Adrenal gland (tissue), 12 donors: ENCODE results near the gene COL21A1. TPM values are rescaled to one million over a fixed set of nuclear protein-coding genes. Genes with fewer than 3 reads are reported as not detected.

ENCODE experiments used
- DNase-seq, 7 donors: peaks; one replicate each; pipeline ENCODE4 v3.0.0-alpha.2; 2019 to 2020
- H3K27ac ChIP-seq, 5 donors: fragments of 200-600 bp; sonication (generic) in 4 of 5; 1 replicate in 3 of 5; 2 replicates in 2 of 5; pipeline versions ENCODE4 v1.5.1 to v1.8.0; 2016 to 2020; ENCODE audit warnings: mild to moderate bottlenecking in 1 of 5
- H3K27me3 ChIP-seq: fragments of 200-600 bp; 2 replicates; pipeline ENCODE4 v1.8.0; 2021
- H3K36me3 ChIP-seq, 2 donors: fragments of 200-600 bp; replicated peaks in 1 of 2; 1 replicate in 1 of 2; 2 replicates in 1 of 2; pipeline versions ENCODE4 v1.5.1 to v1.8.0; 2018 to 2022
- H3K4me1 ChIP-seq, 2 donors: fragments of 200-600 bp; replicated peaks in 1 of 2; 1 replicate in 1 of 2; 2 replicates in 1 of 2; pipeline versions ENCODE4 v1.5.1 to v1.8.0; 2018 to 2021
- H3K4me3 ChIP-seq, 4 donors: fragments of 200-600 bp; sonication (generic) in 3 of 4; one replicate each; pipeline ENCODE4 v1.5.1; 2016 to 2018
- H3K9me3 ChIP-seq, 3 donors: fragments of 200-600 bp; sonication (generic) in 1 of 3; replicated peaks in 1 of 3; 1 replicate in 2 of 3; 2 replicates in 1 of 3; pipeline versions ENCODE4 v1.5.1 to v1.8.0; 2016 to 2021
- CTCF ChIP-seq, 6 experiments: fragments of 450-650 bp in 4 of 6; fragments of 200-600 bp in 2 of 6; sonication (generic) in 1 of 6; IDR thresholded peaks; 1 replicate in 5 of 6; 2 replicates in 1 of 6; pipeline versions ENCODE4 v1.5.1 to v1.8.0; 2016 to 2021; ENCODE audit warnings: antibody characterized with exemption in 6 of 6, mild to moderate bottlenecking in 2 of 6, moderate library complexity in 1 of 6
- POLR2A ChIP-seq, 2 donors: fragments of 450-650 bp; IDR thresholded peaks; one replicate each; pipeline ENCODE4 v1.6.1; 2017; ENCODE audit warnings: antibody characterized with exemption in 2 of 2, mild to moderate bottlenecking in 2 of 2, moderate library complexity in 1 of 2
- WGBS, 4 donors: extraction: QIAGEN DNeasy Blood & Tissue Kit in 2 of 4; methylation state at CpG; one replicate each; pipeline versions ENCODE4 v1.1.5 to v1.1.7; 2013 to 2017; 5-methylcytosine and 5-hydroxymethylcytosine counted together
- intact Hi-C, 2 donors: fragments of 100-400 bp; cut with DNase I; formaldehyde crosslinking; loops; one replicate each; pipeline versions ENCODE4 v1.14.1 to v1.15.0; 2022 to 2023
- polyA plus RNA-seq, 3 donors: library from polyadenylated mRNA; stranded (reverse); fragments of 200-250 nt in 2 of 3; fragments of 350-450 nt in 1 of 3; fragmentation: Illumina TruSeq in 1 of 3; extraction: RNeasy Lipid Tissue Mini Kit (QIAGEN cat#74804) in 1 of 3; gene quantifications; one replicate each; pipeline ENCODE4 v1.2.3, GENCODE V29; 2013 to 2014
- total RNA-seq, 9 donors: library from RNA; depleted of rRNA in 4 of 9; stranded (reverse); fragments of >200 nt in 4 of 9; fragments of 120-200 nt in 1 of 9; fragmentation: NEBNext Ultra II Directional in 1 of 9; extraction: Animal tissue kit (Norgen Biotek cat#: 25700) in 1 of 9; gene quantifications; one replicate each; pipeline versions ENCODE4 v1.1.0 to v1.2.4, GENCODE V29; 2013 to 2023
- donor health status: healthy with polysubstance abuse.
- donor health status: Bipolar disorder and iron deficiency.
- donor health status: DM: yes; HTN: yes; CAD: no.
- donor health status: DM: no; HTN: no; CAD: no.
- donor health status: DM: no; HTN: no; CAD: no.
- donor health status: DM: yes; HTN: yes; CAD: no.

COL21A1 gene
- total and polyA plus RNA-seq, 12 donors: 0.12 to 19.4 (median 1.2) TPM

GRCh38 chr6:56176741-56177140, 70.6 kb downstream of the COL21A1 start:
- H3K27me3 ChIP-seq: no peaks in the 10 kb centered on the region
- no peak for DNase-seq
- TF ChIP-seq CTCF (IDR thresholded peaks at IDR 0.05) (no peak), POLR2A (IDR thresholded peaks at IDR 0.05) (no peak)
- no peaks in the 10 kb centered on the region for H3K4me1 ChIP-seq
- peaks cover 0 to 8% (median 0%) of the 10 kb centered on the region in 3 donors for H3K9me3 ChIP-seq
- intact Hi-C loops: no loop called here
- no peak overlapping the region for H3K4me3 ChIP-seq
- no peak overlapping the region for H3K27ac ChIP-seq
- no peaks in the 10 kb centered on the region for H3K36me3 ChIP-seq

DNA sequence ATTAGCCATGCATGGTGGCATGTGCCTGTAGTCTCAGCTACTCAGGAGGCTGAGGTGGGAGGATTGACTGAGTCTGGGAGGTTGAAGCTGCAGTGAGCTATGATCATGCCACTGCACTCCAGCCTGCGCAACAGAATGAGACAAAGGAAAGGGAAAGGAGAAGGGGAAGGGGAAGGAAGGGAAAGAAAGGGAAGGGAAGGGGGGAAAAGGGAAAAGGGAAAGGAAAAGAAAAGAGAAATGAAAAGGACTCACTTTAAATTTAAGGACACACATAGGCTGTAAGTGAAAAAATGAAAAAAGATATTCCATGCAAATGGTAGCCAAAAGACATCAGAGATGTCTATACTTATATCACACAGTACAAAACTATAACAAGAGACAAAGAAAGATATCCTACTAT, 74.2 kb downstream of the COL21A1 start:
- H3K36me3 ChIP-seq: no peaks in the 10 kb centered on the region
- TF ChIP-seq CTCF (IDR thresholded peaks at IDR 0.05) (no peak), POLR2A (IDR thresholded peaks at IDR 0.05) (no peak)
- WGBS, 4 donors: 78 to 97% (median 86%) methylated on average over 1 of the region's 1 CpG; no CpG with 5 or more reads in 1 of the 4 donors

DNA sequence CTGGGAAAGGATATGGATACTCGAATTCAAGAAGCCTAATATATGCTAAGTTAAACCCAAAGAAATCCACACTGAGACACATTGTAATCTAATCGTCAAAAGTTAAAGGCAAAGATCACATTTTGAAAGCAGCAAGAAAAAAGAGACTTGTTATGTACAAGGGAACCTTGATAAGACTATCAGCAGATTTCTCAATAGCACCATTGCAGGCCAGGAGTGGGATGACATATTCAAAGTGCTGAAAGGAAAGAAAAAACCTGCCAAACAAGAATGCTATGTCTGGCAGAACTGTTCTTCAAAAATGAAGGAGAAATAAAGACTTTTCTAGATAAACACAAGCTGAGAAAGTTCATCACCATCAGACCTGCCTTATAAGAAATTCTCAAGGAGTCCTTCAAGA, 75.2 kb downstream of the COL21A1 start:
- Histone ChIP-seq H3K4me3 (no peak overlapping the region), H3K4me1 (no peaks in the 10 kb centered on the region), H3K27me3 (no peaks in the 10 kb centered on the region), H3K36me3 (no peaks in the 10 kb centered on the region), H3K9me3 (peaks cover 0 to 8% (median 0%) of the 10 kb centered on the region in 3 donors), H3K27ac (no peak overlapping the region)
- TF ChIP-seq POLR2A (IDR thresholded peaks at IDR 0.05) (no peak), CTCF (IDR thresholded peaks at IDR 0.05) (no peak)
- no peak for DNase-seq
- intact Hi-C loops: no loop called here
- 68 to 72% (median 71%) methylated on average over 2 of the region's 2 CpGs for WGBS, 4 donors

More for the DNA sequence above, 74.2 kb downstream of the COL21A1 start:
- H3K27ac ChIP-seq: no peak overlapping the region
- DNase-seq: no peak
- H3K9me3 ChIP-seq: peaks cover 0 to 8% (median 0%) of the 10 kb centered on the region in 3 donors
- no peaks in the 10 kb centered on the region for H3K27me3 ChIP-seq
- intact Hi-C loops: no loop called here
- no peak overlapping the region for H3K4me3 ChIP-seq
- H3K4me1 ChIP-seq: no peaks in the 10 kb centered on the region

DNA sequence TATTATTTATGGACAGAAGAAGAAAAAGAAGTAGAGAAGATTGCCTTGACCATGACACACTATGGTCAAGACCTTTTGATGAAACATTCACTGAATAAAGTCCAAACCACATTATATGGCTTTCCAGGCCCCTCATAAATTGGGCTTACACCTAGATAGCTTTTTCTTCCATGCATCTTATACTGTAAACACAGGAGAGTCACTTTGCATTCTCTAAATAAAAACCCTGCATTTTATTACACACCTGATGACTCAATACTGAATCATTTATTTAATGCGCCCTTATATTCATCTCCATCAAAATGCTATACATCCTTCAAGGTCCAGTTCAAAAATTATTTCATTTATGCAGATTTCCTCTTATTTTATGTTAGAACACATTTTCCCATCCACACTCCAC, 78.0 kb downstream of the COL21A1 start:
- WGBS, 4 donors: 84 to 90% (median 86%) methylated on average over 1 of the region's 1 CpG
- H3K27ac ChIP-seq: no peak overlapping the region
- intact Hi-C loops: no loop called here

More for the DNA sequence above, 78.0 kb downstream of the COL21A1 start:
- Histone ChIP-seq H3K27me3 (no peaks in the 10 kb centered on the region), H3K36me3 (no peaks in the 10 kb centered on the region), H3K4me1 (no peaks in the 10 kb centered on the region), H3K4me3 (no peak overlapping the region), H3K9me3 (no peaks in the 10 kb centered on the region)
- no peak for DNase-seq
- TF ChIP-seq CTCF (IDR thresholded peaks at IDR 0.05): no peak
- no peak for TF ChIP-seq POLR2A (IDR thresholded peaks at IDR 0.05)
